T-cell (primary cell): ENCODE results near the gene SORL1-AS1.
A peak's percentile ranks its signal among the peaks of the same experiment; 100 is the strongest.

Experiments used
- ATAC-seq, 4 experiments: fragments of 200-7000 bp in 3 of 4; fragments of 150-1000 bp in 1 of 4; cut with Tn5 transposase; replicated peaks in 1 of 4; 1 replicate in 3 of 4; 2 replicates in 1 of 4; pipeline ENCODE4 v1.10.0; 2021; ENCODE audit warnings: moderate library complexity in 3 of 4, mild to moderate bottlenecking in 2 of 4, moderate number of reproducible peaks in 1 of 4
- CTCF ChIA-PET, 2 donors: fragments of 300-600 bp; sonication (Branson Sonifier 250); formaldehyde crosslinking; loops; one replicate each; lab custom pipeline; 2022; ENCODE audit warnings: antibody characterized with exemption in 2 of 2; lab: Charles Lee
- POLR2A ChIA-PET, 2 donors: fragments of 300-600 bp; sonication (Branson Sonifier 250); formaldehyde crosslinking; loops; one replicate each; lab custom pipeline; 2022; ENCODE audit warnings: antibody characterized with exemption in 2 of 2; lab: Charles Lee
- DNase-seq, 35 experiments: peaks; one replicate each; pipeline versions ENCODE4 v3.0.0 to v3.0.0-alpha.2; 2013 to 2023
- H3K27ac ChIP-seq: one replicate; pipeline ENCODE4 v1.5.1; 2013; ENCODE audit warnings: low read length
- H3K27me3 ChIP-seq, 2 experiments: replicated peaks in 1 of 2; 1 replicate in 1 of 2; 2 replicates in 1 of 2; pipeline versions ENCODE4 v1.6.1 to v1.7.0; 2013; ENCODE audit warnings: low read length in 1 of 2, mixed read lengths in 1 of 2; ENCODE audit not compliant: control insufficient read depth in 2 of 2, insufficient read depth in 2 of 2; ENCODE audit errors: extremely low read depth in 1 of 2
- H3K36me3 ChIP-seq, 2 donors: 1 replicate in 1 of 2; 2 replicates in 1 of 2; pipeline versions ENCODE4 v1.6.1 to v1.7.0; 2013; ENCODE audit warnings: low read length in 1 of 2; ENCODE audit not compliant: control insufficient read depth in 2 of 2, insufficient read depth in 1 of 2; ENCODE audit errors: extremely low read depth in 1 of 2
- H3K4me1 ChIP-seq, 2 experiments: 1 replicate in 1 of 2; 2 replicates in 1 of 2; pipeline versions ENCODE4 v1.6.1 to v1.7.0; 2013; ENCODE audit warnings: low read length in 2 of 2, mixed read lengths in 1 of 2; ENCODE audit not compliant: insufficient read depth in 2 of 2, control insufficient read depth in 1 of 2; ENCODE audit errors: extremely low read depth in 1 of 2
- H3K4me3 ChIP-seq, 2 donors: 1 replicate in 1 of 2; 2 replicates in 1 of 2; pipeline versions ENCODE4 v1.5.1 to v1.7.0; 2013; ENCODE audit warnings: mild to moderate bottlenecking in 2 of 2, low read length in 1 of 2, moderate library complexity in 1 of 2; ENCODE audit not compliant: control insufficient read depth in 1 of 2; ENCODE audit errors: extremely low read depth in 1 of 2
- H3K9me3 ChIP-seq: 2 replicates; pipeline ENCODE4 v1.7.0; 2013
- H3K27ac Mint-ChIP-seq, 2 donors: one replicate each; pipeline ENCODE4 v1.8.0; 2020 to 2021; ENCODE audit warnings: mild to moderate bottlenecking in 2 of 2, mixed read lengths in 2 of 2
- H3K27me3 Mint-ChIP-seq, 2 donors: one replicate each; pipeline ENCODE4 v1.8.0; 2021 to 2022; ENCODE audit warnings: mixed read lengths in 2 of 2
- H3K36me3 Mint-ChIP-seq: one replicate; pipeline ENCODE4 v1.8.0; 2021; ENCODE audit warnings: mixed read lengths
- H3K4me1 Mint-ChIP-seq, 3 donors: one replicate each; pipeline ENCODE4 v1.8.0; 2020 to 2022; ENCODE audit warnings: mixed read lengths in 3 of 3, mild to moderate bottlenecking in 1 of 3
- H3K4me3 Mint-ChIP-seq, 3 donors: one replicate each; pipeline ENCODE4 v1.8.0; 2020 to 2022; ENCODE audit warnings: mild to moderate bottlenecking in 3 of 3, mixed read lengths in 3 of 3, moderate library complexity in 3 of 3
- H3K9me3 Mint-ChIP-seq, 3 donors: one replicate each; pipeline ENCODE4 v1.8.0; 2020 to 2022; ENCODE audit warnings: mixed read lengths in 3 of 3
- WGBS: methylation state at CpG from one replicate; pipeline ENCODE4 v1.1.5; 2013; ENCODE audit warnings: missing lambda C conversion rate; ENCODE audit not compliant: insufficient coverage; 5-methylcytosine and 5-hydroxymethylcytosine counted together

The SORL1-AS1 gene

GRCh38 chr11:121426476-121427399, 26.0 kb downstream of the SORL1-AS1 start:
- H3K9me3 Mint-ChIP-seq = no peaks in the 10 kb centered on the region
- Histone ChIP-seq H3K4me3 (peak overlapping the region; percentile 2 to 35), H3K27me3 (no peaks in the 10 kb centered on the region), H3K27ac (no peak overlapping the region), H3K36me3 (no peaks in the 10 kb centered on the region), H3K9me3 (no peaks in the 10 kb centered on the region), H3K4me1 (peaks cover 5 to 12% of the 10 kb centered on the region in 2 experiments)
- H3K27me3 Mint-ChIP-seq = no peaks in the 10 kb centered on the region
- DNase-seq = peak in 29 of 35 experiments; percentile 12 to 63 (median 36)
- ChIA-PET CTCF (interaction anchor here (0.5 to 1.7 kb wide), 13 partner anchors 8 to 150 kb away, joined by 3 to 9 read pairs (median 3); no protein-coding TSS in a partner anchor), POLR2A (interaction anchor here (0.6 to 1.4 kb wide), 3 partner anchors 24 to 112 kb away, joined by 3 to 7 read pairs (median 6); no protein-coding TSS in a partner anchor)
- peak overlapping the region; percentile 30 to 46 for H3K27ac Mint-ChIP-seq
- WGBS = 26% methylated on average over 35 of the region's 48 CpGs
- peaks cover 22% of the 10 kb centered on the region for H3K36me3 Mint-ChIP-seq
- ATAC-seq = peak; percentile 78 to 91 (median 82)
- peaks cover 56 to 67% (median 61%) of the 10 kb centered on the region in 3 donors for H3K4me1 Mint-ChIP-seq
- H3K4me3 Mint-ChIP-seq = peak overlapping the region; percentile 64 to 73 (median 65)

- H3K27ac Mint-ChIP-seq = peak overlapping the region; percentile 46 to 56
- Histone ChIP-seq H3K9me3 (no peaks in the 10 kb centered on the region), H3K36me3 (no peaks in the 10 kb centered on the region), H3K27ac (no peak overlapping the region), H3K27me3 (no peaks in the 10 kb centered on the region), H3K4me3 (no peak overlapping the region), H3K4me1 (peaks cover 5 to 13% of the 10 kb centered on the region in 2 experiments)
- DNase-seq = no peak
- H3K27me3 Mint-ChIP-seq = no peaks in the 10 kb centered on the region
- 100% methylated on average over 4 of the region's 5 CpGs for WGBS
- ATAC-seq = no peak
- H3K4me1 Mint-ChIP-seq = peaks cover 63 to 74% (median 64%) of the 10 kb centered on the region in 3 donors
- no peaks in the 10 kb centered on the region for H3K9me3 Mint-ChIP-seq
- no peak overlapping the region for H3K4me3 Mint-ChIP-seq
- CTCF ChIA-PET = no interaction called here
- peaks cover 19% of the 10 kb centered on the region for H3K36me3 Mint-ChIP-seq
- POLR2A ChIA-PET = interaction anchor here in 1 of 2 donors (0.6 to 0.7 kb wide), 2 partner anchors 9 to 125 kb away, joined by 3 to 7 read pairs; no protein-coding TSS in a partner anchor
Observed at GRCh38 chr11:121425828-121426227, 26.9 kb downstream of the SORL1-AS1 start.

GRCh38 chr11:121422675-121423074, 30.1 kb downstream of the SORL1-AS1 start:
- POLR2A ChIA-PET = no interaction called here

DNA sequence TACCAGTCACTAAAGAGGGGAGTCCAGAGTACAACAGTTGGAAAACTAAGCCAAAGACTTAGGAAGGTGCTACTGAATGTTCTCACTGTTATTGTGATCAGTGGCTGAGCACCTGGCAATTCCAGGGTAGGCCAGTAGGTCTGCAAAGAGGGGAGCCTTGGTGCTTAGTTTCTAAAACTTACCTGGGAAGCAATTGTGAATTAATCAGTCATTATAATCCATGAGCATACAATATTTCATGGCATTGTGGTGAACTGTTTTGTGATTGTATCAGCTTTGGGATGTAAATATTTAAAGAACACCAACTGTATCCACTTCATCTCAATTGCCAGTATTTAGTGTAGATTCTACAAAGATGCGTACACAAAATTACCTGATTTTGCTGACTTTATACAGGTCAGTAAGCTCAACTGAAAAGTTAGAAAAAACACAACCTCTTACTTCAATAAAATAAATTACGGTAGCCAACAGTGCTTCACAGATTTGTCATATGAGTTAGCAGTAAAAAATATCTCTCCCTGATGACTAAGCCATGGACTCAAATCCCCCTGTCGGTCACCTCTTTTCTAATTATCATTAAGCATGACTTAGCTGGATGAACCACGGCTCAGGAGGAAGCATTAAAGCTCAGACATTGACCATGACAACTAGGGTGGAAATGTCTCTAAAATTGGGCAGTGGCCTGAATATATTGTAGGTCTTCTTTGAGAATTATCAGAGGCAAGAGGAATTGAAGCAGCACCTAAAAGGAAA, 31.4 kb downstream of the SORL1-AS1 start:
- CTCF ChIA-PET = no interaction called here
- peaks cover 16 to 47% of the 10 kb centered on the region in 2 experiments for H3K4me1 ChIP-seq
- WGBS = no CpG with 5 or more reads among the region's 4 CpGs
- Mint-ChIP-seq H3K4me1 (peaks cover 81 to 92% (median 90%) of the 10 kb centered on the region in 3 donors), H3K4me3 (peak overlapping the region in 1 of 3 donors; percentile 55), H3K36me3 (peaks cover 11% of the 10 kb centered on the region), H3K27me3 (no peaks in the 10 kb centered on the region), H3K9me3 (no peaks in the 10 kb centered on the region), H3K27ac (peak overlapping the region in 1 of 2 donors; percentile 73)
- H3K9me3 ChIP-seq = no peaks in the 10 kb centered on the region
- no peak overlapping the region for H3K4me3 ChIP-seq
- POLR2A ChIA-PET = interaction anchor here in 1 of 2 donors (0.6 kb wide), 1 partner anchor 31 kb away, joined by 3 read pairs; the partner anchor contains the start of gene SORL1-AS1
- H3K27me3 ChIP-seq = no peaks in the 10 kb centered on the region
- no peaks in the 10 kb centered on the region for H3K36me3 ChIP-seq
- ATAC-seq (no peak), DNase-seq (no peak)
- no peak overlapping the region for H3K27ac ChIP-seq

More at GRCh38 chr11:121422675-121423074, 30.1 kb downstream of the SORL1-AS1 start:
- Histone ChIP-seq H3K9me3 (no peaks in the 10 kb centered on the region), H3K27ac (no peak overlapping the region), H3K4me3 (no peak overlapping the region), H3K4me1 (peaks cover 17 to 39% of the 10 kb centered on the region in 2 experiments), H3K36me3 (no peaks in the 10 kb centered on the region), H3K27me3 (no peaks in the 10 kb centered on the region)
- Mint-ChIP-seq H3K4me1 (peaks cover 78 to 88% (median 88%) of the 10 kb centered on the region in 3 donors), H3K36me3 (peaks cover 11% of the 10 kb centered on the region), H3K9me3 (no peaks in the 10 kb centered on the region), H3K27me3 (no peaks in the 10 kb centered on the region), H3K4me3 (peak overlapping the region in 1 of 3 donors; percentile 4), H3K27ac (peak overlapping the region; percentile 1 to 56)
- DNase-seq = peak in 6 of 35 experiments; percentile 8 to 14 (median 9)
- CTCF ChIA-PET = no interaction called here
- peak in 2 of 4 experiments; percentile 24 to 42 for ATAC-seq
- WGBS = 0% methylated on average over 2 of the region's 4 CpGs

- Mint-ChIP-seq H3K4me3 (peak overlapping the region in 1 of 3 donors; percentile 55), H3K36me3 (peaks cover 9% of the 10 kb centered on the region), H3K4me1 (peaks cover 82 to 91% (median 91%) of the 10 kb centered on the region in 3 donors), H3K27ac (peak overlapping the region; percentile 59 to 73), H3K9me3 (no peaks in the 10 kb centered on the region), H3K27me3 (no peaks in the 10 kb centered on the region)
- ChIA-PET POLR2A (interaction anchor here (0.6 to 1.0 kb wide), 3 partner anchors 30 to 32 kb away, joined by 3 read pairs; partner anchors contain the start of genes SORL1-AS1 (in 2 of the 2) and SORL1 (in 1 of the 2)), CTCF (no interaction called here)
- Histone ChIP-seq H3K4me3 (no peak overlapping the region), H3K27me3 (no peaks in the 10 kb centered on the region), H3K36me3 (no peaks in the 10 kb centered on the region), H3K4me1 (peaks cover 16 to 54% of the 10 kb centered on the region in 2 experiments), H3K27ac (no peak overlapping the region), H3K9me3 (no peaks in the 10 kb centered on the region)
- ATAC-seq = no peak
- peak in 1 of 35 experiments; percentile 9 for DNase-seq
- WGBS = 67% methylated on average over 2 of the region's 2 CpGs
Observed at GRCh38 chr11:121420398-121420797, 32.4 kb downstream of the SORL1-AS1 start.
